T-helper 1 cell (primary cell): ENCODE results near the gene KCNT2.

ENCODE experiments used
- DNase-seq, 5 donors: peaks; one replicate each; pipeline ENCODE4 v3.0.0-alpha.2; 2012 to 2020

The KCNT2 gene

DNA sequence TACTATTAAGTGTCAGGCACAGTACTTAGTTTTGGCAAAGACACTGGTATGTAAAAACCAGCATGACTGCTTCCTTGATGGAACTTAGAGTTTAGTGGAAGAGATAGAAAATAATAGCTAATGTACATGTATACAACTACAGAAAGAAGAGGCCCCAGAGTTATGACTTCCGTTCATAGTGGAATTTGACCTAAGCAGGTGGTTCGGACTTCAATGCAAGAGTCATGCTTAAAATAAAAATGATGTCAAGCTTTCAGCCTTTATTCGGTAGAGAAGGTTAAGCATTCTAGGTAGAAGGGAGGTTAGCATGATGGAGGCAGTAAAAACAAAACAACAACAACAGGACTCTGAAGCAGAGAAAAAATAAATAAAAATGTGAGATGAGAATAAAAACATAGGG is 165.9 kb downstream of the KCNT2 start:
- no peak for DNase-seq

DNA sequence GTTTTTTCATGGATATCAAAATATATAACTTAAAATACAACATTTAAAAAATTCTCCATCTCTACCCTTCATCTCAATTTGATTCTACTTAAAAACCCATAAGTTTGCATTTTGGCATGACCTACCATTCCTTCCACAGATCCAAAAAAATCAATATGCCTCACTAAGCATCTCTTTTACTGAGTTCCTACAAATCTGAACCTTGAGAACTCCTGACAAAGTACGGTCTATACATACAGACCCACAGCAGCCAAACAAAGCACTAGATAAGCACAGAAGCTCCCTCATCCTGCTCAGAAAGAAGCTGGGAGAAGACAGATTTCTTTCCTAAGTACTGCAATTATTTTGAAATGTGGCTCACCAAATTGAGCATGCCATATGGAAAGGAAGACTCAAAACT is 167.5 kb downstream of the KCNT2 start:
- DNase-seq: no peak

DNA sequence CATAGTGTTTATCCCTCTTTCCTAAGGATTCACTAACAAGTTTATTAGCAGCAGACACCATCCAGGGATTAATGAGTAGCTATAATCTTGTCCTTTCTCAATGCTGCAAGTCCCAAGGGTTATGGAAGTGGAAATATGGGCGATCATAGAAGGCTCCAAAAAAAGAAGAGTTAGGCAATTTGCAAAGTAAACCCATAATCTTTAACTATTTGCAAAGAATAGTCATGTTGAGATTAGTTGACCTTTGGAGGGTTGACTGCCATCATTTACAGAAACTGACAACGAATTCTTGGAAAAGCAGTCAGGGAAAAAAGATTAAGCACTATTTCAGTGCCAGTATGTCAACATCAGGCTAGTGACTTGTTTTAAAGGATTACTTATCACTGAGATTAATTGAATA is 169.9 kb downstream of the KCNT2 start:
- no peak for DNase-seq

DNA sequence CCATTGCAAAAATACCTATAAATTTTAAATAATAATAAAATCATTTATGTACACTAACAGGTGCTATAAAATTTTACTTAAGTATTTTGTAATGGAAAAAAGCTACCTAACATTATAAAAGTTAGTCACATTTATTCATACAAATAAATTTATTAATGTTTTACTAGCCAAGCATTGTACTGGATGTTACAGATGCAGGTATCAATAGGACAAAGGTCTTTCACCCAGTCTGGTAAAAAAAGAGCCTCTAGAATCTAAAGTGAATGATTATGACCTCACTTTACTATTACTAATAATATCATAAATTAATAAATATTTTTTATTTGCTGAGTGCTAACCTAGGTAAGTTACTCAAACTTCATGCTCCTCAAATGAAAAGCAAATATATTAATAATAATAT is 170.6 kb downstream of the KCNT2 start:
- DNase-seq: no peak

DNA sequence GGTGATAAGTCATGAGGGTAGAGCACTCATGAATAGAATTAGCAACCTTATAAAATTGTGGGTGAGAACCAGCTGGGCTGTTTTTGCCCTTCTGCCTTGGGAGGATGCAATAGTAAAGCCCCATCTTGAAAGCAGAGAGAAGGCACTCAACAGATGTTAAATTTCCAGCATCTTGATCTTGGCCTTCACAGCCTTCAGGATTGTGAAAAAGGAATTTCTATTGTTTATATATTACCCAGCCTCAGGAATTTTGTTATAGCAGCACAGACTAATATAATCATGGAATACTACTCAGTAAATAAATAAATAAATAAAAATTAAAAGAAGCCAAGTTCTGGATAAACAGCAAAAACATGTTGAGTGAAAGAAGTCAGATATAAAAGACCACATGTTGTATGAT is 175.2 kb downstream of the KCNT2 start:
- no peak for DNase-seq

DNA sequence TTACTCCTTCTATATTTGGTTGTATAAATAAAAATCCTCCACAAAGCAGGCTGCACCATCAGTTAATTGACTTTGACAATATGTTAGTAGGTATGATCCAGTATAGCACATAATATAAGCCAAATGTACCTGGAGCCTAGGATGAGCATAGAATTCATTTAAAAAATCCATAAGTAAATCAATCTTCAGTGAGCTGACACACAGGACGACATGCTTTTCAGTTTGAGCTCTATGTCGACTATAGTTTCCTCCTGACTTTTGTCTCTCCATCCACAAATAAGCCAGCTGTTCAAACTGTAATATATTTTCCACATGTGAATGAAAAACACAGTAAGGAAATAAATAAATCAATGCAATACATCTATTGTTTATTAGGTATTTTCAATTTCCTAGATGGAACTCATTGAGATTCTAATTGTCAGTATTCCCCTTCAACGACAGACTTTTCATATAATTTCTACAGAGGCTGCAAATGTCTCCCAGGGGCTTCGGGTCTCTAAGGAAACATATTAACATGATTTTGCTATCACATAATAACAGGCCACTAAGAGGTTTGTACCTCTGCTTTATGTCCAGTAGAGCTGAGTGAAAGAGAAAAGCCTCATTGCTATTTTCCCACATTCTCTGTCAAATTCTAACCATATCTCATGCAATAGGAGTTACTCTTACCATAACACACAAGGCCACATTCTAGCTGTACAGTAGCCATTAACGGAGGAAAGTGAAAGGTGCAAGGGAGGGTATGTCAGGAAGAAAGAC is 180.1 kb downstream of the KCNT2 start:
- no peak for DNase-seq

DNA sequence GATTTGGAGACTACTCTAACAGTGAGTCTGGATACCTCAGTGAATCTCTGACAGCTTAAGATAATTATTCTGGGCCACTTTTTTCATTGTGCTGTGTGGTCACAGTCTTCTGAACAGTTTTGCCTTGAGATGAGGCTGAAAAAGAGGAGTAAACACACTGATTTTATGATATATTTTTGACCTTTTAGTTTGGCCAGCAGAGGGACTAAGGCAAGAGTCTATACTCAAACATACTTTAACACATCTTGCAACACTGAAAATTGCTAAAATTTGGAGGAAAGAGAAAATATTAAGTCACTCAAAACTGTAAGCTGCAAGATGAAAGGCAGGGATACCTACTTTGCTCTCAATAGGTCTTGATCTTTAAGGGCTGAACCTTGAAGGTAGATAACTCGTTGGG is 182.7 kb downstream of the KCNT2 start:
- no peak for DNase-seq

DNA sequence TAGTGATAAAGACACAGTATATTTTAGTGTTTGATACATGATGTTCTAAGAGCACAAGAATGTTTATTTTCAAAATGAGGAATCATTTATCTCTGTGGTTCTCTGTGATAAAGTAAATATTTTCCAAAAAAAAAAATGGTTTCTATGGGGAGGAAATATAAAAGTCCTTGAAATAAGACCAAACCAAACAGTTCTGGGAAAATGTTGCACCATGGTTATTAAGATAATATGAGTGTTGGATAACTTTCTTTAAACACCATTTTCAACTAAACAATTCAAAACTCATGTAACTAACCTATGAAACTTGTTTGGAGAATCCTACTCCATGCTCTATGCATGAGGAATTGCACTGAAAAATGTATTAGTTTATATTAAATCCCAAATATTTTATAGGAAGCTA is 184.6 kb downstream of the KCNT2 start:
- no peak for DNase-seq

DNA sequence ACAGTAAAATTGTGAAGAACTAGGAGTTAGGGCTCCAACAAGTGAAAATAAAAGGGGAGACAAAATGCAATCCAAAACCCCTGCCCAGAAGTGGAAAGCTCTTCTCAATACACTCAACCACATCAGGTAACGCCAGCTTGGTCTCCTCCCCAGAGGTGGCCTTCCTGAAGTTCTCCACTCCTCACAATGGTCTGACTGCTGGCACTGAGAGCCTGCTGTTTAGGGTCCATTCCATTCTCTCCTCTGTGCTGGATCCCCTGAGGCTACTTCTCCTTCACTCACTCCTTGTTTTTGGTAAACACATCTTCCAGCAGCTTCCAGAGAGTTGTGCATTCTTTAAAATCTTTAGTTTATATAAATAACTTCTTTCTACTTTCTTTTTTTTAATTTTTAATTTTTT is 189.5 kb downstream of the KCNT2 start:
- no peak for DNase-seq

DNA sequence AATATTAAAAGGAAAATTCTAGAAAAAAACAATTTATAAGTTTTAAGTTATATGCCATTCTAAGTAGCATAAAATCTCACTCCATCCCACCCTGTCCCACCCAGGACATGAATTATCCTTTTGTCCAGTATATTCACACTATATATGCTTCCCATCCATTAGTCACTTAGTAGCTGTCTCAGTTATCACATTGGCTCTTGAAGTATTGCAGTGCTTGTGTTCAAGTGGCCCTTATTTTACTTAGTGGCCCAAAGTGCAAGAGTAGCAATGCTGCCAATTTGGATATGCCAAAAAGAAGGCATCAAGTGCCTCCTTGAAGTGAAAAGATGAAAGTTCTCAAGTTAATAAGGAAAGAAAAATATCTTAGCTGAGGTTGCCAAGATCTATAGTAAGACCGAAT is 192.3 kb downstream of the KCNT2 start:
- no peak for DNase-seq

DNA sequence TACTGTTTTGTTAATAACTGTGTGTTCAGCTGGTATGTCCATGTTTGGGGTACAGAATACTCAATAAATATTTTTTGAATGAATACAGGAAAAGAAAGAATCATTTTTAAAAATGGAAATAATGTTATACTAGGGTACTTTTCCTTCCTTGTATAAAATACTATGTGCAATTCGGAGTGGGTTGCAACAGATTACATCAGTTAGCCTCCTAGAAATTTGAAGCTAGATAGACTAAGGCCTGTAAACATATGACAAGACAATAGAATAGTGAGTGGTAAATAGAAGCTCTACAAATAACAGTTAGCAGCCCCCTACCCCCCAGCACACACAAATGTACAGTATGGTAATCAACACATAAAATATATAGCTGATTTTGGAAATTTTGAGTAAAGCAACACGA is 195.9 kb downstream of the KCNT2 start:
- DNase-seq: no peak

DNA sequence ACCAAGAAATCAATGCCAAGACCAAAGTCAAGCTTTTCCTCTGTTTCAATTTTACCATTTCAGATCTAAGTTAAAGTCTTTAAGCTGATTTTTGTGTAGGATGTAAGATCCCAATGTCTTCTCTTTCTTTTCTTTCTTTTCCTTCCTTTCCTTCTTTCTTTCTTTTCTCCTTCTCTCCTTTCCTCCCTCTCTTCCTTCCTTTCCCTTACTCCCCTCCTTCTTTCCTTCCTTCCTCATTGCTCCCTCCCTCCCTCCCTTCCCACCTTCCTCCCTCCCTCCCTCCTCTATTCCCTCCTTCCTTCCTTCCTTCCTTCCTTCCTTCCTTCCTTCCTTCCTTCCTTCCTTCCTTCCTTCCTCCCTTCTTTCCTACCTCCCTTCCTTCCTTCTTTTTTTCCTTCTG is 197.5 kb downstream of the KCNT2 start:
- DNase-seq: no peak

DNA sequence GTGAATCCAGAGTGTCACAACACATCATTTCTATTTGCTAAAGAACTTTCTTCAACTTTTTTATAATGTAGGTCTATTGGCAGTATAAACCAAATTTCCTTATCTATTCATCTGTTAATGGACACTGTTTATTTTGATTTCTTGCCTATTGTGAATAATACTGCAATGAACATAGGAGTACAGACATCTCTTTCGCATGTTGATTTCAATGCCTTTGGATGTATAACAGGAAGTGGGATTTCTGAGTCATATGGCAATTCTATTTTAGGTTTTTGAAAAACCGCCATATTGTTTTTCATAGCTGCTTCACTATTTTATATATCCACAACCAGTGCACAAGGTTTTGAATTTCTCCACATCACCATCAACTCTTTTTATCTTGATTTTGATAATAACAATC is 198.7 kb downstream of the KCNT2 start:
- DNase-seq: no peak

DNA sequence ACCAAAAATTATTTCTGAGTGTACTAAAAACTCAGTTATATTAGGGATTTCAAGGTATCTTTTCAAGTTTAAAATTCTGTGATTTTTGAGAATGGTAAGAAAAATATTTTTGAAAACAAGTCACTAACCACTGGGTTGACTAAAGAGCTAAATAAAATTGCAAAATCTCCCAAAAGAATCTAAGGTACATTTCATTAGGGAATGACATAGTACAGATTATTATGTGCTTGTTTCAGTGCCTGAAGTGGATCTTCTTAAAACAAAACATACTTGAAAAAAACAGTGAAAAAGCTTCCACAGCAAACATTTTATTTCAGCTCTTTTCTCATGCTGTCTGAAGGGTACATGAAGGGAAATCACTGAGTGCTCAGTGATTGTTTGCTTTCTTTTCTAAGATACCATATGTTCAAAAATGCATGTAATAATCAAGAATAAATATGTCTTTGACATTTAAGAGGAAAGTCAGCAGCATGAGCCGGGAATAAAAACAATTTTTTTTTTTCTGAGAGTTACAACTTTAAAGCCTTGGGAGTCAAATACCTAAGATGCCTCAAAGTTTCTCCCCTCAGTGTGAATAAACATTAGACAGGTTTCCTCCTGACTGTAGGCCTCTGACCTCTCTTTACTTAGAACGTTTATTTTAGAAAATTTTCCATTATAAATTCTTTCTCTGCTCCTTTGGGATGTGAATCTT is 200.7 kb downstream of the KCNT2 start:
- DNase-seq: no peak

DNA sequence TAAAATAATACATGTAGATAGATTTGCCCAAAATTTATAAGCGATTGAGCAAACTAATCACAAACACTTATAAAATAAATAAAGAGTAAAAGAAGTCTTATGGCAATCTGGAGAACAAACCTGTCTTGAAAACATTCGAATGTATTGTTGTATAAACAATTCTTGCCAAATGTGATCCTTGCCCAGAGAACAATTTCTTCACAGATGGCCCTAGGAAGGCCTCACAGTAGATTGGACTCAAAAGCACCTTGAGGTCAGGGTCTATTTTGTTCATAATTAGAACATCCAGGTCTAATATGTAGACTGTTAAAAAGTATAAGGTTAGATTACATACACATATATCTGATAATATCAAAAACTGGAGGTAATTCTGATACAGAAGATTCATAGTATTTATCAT is 202.4 kb downstream of the KCNT2 start:
- DNase-seq: no peak

DNA sequence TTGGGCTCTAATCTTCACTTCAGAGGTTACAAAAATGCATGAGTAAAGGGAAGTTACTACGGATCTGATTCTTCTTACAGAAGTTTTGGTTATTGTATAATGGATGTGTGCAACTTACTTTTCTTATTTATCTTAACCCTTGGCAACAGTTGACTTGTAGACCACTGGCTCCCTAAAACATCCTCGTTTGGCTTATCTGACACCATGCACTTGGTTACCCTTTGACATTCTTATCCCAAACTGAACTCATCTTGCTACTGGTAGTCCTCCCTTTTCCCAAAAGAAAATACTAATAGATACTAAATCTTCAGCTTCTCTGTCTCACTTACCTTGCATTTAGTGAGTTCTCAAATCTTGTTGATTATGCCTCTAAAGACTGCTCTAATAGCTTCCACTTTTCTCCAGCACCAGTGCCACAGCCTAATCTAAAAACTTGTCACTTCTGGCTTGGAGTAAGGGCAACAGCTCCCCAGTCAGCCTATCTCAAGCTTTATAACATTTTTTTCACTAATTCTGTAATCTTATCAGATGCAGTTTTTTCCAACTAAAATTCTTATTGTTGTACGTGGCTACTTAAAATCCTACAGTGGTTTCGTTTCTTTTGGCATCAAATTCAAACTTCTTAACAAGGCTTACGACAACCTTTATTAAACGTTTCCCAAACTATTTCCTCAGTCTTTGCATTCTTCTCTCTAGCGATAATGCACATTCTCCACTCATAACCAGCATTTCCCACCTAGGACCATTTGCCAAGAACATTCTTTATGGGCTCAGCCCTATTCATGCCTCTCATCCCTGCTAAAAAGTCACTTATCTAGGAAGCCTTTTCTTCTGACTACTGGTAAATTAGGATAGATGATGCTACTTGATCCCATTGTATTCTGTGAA is 204.2 kb downstream of the KCNT2 start:
- no peak for DNase-seq

DNA sequence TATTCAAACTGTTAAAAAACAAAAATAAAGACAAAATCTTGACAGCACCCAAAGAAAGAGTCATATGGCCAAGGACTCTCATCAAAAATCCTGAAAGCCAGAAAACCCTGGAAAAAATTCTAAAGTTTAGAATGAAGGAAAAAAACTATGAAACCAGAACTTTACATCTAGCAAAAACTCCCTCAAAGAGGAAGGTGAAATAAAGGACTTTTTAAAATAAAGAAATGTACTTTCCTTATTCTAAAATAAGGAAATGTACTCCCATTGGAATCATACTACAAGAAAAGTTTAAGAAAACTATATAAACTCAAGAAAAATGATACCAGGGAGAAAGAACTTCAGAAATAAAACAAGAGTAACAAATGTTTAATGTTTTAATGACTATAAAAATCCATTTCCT is 206.3 kb downstream of the KCNT2 start:
- DNase-seq: no peak

DNA sequence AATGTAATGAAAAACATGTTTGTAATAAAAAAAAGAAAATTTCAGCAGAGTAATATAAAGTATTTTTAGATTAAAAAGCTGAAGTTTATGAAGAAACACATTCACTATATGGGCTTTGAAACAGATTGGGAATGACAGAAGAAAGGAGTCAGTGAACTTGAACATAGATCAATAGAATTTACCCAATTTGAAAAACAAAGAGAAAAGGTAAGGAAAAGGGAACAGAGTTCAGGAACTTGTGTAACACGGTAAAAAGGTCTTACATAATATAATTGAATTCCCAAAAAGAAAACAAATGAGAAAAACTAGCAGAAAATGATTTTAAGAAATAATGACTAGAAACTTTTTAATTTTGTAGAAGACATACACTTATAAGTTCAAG is 206.8 kb downstream of the KCNT2 start:
- no peak for DNase-seq

DNA sequence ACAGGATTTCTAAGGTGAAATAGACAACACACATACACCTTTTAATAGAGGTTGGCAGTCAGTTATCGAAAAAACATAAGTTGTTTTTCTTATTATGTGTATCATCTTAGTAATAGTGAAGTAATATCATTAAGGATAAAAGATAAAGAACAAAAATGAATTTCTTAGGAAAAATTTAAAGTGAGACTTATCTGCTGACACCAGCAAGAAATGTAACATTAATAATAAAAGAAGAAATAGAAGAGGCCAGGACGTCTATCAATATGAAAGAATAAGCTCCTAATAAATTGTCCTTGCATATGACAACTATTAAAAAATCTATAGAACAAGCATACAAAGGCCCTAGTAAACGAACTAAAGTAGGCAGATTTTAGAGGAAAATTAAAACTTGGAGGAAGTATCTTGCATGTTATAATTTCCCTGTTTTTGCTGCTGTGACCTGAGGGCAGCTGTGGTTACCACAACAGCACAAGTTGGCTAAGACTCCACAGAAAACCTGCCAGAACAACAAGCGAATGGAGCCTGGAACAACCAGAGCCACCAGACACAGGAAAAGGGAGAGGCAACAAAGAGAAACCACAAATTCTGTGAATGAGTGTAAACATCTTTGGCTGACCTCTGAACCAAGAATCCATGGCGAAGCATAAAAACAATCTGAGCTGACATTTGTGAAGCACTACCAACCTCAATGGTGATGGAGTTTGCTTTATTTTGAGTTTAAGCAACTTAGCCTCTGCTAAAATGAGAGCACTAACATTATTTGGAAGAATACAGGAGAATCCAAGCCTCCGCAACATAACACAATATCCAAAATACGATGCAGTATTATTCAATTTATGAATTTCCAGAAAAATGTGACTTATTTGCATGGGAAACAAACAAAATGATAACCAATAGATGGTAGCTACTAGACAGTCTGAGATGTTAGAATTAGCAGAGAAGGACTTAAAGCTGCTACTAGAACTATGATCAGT is 207.5 kb downstream of the KCNT2 start:
- no peak for DNase-seq

DNA sequence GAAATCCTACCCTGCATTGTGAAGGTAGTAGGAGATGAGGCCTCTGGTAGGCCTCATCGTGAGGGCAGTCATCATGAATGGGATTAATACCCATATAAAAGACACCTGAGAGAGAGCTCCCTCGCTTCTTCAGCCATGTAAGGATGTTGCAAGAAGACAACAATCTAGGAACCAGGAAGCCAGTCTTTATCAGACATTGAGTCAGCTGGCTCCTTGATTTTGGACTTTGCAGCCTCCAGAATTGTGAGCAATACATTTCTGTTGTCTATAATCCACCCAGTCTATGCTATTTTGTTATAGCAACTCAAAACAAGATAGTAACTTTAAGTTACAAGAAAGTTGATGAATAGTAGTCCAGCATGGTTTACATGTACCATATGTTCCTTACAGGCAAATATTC is 208.5 kb downstream of the KCNT2 start:
- no peak for DNase-seq

DNA sequence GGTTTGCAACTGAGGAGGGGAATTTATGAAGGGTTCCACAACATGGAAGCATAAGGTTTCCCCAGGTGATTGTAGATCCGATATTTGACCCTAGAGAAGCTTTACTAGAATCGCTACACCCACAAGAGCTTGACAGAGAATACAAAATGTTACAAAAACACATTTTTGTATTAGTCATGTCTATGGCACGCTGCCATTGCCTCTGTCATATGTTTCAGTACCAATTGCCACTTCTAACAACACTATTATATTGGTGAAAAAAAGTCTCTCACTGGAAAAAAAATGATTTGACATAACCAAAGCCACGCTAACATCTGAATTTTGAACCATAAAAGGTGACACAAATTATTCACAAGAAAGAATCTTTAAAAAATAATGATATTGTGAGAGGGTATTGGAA is 214.5 kb downstream of the KCNT2 start:
- no peak for DNase-seq

DNA sequence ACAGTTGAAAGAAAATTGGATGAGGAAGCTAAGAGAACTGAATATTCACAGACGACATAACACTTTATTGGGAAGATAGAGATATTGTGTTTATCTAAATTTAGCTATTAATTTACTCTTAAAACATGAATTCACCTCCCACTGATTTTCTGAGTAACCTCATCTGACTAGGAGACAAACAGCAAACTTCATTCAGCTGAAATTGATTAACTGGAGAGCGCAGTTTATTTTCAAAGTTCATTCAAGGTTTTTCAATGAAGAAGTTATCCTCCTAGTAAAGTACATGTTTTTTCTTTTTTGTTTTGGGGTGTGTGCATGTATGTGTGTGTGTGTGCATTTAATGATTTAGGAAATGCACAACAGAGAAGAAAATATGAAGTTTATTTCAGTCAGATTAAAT is 215.0 kb downstream of the KCNT2 start:
- no peak for DNase-seq

DNA sequence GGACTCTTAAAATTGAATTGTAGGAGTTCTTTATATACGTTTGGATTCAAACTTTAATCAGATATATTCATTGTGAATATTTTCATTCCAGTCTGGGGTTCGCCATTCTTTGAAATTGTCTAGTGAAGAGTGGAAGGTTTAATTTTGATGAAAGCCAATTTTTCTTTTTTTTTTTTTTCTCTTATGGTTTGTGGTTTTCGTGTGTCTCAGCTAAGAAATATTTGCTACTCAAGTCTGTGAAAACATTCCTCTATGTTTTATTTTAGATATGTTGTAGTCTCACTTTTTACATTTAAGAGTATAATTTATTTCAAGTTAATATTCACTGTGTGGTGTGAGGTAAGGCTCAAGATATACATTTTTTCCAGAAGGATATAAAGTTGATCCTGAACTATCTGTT is 220.5 kb downstream of the KCNT2 start:
- no peak for DNase-seq
